LNCAP (cell line): ENCODE results near the gene SMPX.

ENCODE experiments used
- CTCF ChIP-seq: fragments of 450-650 bp; IDR thresholded peaks from 2 replicates; pipeline ENCODE4 v1.5.1; 2017; ENCODE audit warnings: mild to moderate bottlenecking

Gene SMPX

GRCh38 chrX:21678048-21678612, 79.8 kb downstream of the SMPX start:
- TF ChIP-seq CTCF, result no peak

- no peak for TF ChIP-seq CTCF
Measured at GRCh38 chrX:21675931-21676330, 82.0 kb downstream of the SMPX start.

GRCh38 chrX:21674430-21675186, 83.3 kb downstream of the SMPX start:
- no peak for TF ChIP-seq CTCF

- no peak for TF ChIP-seq CTCF
Measured at GRCh38 chrX:21666679-21667078, 91.2 kb downstream of the SMPX start.

GRCh38 chrX:21666252-21666651, 91.7 kb downstream of the SMPX start:
- no peak for TF ChIP-seq CTCF

GRCh38 chrX:21662761-21663160, 95.2 kb downstream of the SMPX start:
- no peak for TF ChIP-seq CTCF

- TF ChIP-seq CTCF, result no peak
Measured at GRCh38 chrX:21661316-21661715, 96.6 kb downstream of the SMPX start.

- no peak for TF ChIP-seq CTCF
Measured at GRCh38 chrX:21660156-21660555, 97.8 kb downstream of the SMPX start.
